Activated CD4-positive, CD25-positive, alpha-beta regulatory T cell treated with anti-CD3 and anti-CD28 coated beads, Interleukin-2, amount 50 U/mL, for 72 hours (primary cell): ENCODE data around the gene GDF7.

ENCODE experiments used
- DNase-seq: peaks from one replicate; pipeline ENCODE4 v3.0.0; 2021

GDF7 gene

GRCh38 chr2:20663196-20664070 is 3.5 kb upstream of the GDF7 start:
- peak; percentile 17 for DNase-seq

DNA sequence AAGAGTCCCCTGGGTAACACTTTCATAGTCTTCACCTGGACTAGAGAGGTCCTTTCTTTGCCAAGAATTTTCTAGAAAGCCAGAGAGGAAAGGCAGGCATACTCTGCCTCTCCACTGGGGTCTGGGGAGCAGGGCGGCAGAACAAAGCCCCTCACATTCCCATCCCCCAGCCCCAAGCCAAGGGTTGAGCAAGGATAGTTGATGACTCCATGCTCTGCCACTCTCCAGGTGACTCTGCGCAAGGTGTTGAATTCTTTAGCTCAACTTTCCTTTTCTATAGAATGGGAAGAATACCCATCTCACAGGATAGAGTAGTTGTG is 2.9 kb upstream of the GDF7 start:
- DNase-seq, result no peak

- no peak for DNase-seq
Measured at GRCh38 chr2:20664431-20665242, 2.3 kb upstream of the GDF7 start.

GRCh38 chr2:20665243-20666004 is 1.5 kb upstream of the GDF7 start:
- DNase-seq, result no peak

DNA sequence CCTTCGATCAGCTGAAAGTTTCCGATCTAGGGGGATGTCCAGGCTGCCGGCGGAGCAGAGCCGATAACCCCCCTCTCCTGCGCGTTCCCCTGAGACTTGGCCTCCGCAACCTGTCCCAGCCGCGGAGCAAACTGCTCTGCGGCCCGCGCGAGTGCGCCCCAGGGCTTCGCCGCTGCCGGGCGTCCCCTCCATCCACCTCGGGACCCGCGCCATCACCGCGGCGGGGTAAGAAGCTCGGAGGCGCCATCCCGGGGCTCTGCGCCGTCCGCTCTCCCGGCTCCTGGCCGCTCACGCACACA is 990 bp upstream of the GDF7 start:
- DNase-seq, result no peak

DNA sequence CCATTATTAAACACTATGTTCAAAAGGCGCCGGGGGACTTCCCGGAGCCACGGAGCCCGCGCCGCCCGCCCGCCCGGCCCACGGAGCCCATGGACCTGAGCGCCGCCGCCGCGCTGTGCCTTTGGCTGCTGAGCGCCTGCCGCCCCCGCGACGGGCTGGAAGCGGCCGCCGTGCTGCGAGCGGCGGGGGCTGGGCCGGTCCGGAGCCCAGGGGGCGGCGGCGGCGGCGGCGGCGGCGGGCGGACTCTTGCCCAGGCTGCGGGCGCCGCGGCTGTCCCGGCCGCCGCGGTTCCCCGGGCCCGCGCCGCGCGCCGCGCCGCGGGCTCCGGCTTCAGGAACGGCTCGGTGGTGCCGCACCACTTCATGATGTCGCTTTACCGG is 197 bp downstream of the GDF7 start:
- no peak for DNase-seq

GRCh38 chr2:20667531-20668401 is 822 bp downstream of the GDF7 start:
- no peak for DNase-seq

DNA sequence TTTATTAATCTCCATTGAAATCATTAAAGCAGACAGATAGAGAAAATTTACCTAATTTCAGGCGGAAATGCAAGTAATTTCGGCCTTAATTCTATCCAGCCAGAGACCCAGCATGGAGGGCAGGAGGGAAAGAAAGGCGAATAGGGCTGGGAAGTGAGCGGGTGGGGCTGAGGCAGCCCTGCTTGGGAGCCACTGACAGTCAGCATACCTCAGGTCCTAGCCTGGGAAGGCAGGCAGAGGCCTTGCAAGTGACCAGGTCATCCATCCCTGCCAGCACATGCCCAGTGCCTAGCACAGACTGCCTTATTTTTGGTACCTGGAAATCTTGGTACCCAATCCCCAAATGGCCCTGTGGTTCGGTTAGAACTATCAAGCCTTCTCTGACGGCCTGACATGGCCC is 1.5 kb downstream of the GDF7 start:
- DNase-seq, result no peak

DNA sequence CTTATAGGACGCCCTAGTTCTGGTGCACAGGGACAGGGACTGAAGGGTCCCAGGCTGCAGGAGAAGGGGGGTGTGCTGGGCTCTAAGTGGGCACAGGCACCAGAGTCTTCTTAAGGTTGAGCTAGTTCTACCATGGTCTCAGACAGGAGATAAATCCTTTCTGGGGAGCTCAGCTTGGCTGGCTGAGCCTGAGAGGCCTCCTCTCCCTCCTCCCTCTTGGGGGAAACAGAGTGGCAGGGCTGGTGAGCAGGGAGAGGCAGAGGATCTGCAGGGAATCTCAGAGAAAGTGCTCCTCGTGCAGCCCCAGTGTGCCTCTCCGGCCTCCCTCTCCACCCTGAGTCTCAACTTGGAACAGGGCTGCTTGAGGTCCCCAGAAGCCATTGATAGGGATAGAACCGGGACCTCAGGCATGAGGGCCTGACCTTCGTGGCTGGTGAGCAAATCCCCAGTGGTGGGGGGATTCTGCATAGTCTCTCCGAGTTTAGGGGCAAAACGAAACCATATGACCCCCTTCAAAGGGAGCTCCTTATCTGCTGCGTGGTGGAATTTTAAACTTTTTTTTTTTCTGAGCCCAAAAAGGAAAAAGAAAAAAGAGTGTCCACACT is 2.0 kb downstream of the GDF7 start:
- DNase-seq, result no peak

DNA sequence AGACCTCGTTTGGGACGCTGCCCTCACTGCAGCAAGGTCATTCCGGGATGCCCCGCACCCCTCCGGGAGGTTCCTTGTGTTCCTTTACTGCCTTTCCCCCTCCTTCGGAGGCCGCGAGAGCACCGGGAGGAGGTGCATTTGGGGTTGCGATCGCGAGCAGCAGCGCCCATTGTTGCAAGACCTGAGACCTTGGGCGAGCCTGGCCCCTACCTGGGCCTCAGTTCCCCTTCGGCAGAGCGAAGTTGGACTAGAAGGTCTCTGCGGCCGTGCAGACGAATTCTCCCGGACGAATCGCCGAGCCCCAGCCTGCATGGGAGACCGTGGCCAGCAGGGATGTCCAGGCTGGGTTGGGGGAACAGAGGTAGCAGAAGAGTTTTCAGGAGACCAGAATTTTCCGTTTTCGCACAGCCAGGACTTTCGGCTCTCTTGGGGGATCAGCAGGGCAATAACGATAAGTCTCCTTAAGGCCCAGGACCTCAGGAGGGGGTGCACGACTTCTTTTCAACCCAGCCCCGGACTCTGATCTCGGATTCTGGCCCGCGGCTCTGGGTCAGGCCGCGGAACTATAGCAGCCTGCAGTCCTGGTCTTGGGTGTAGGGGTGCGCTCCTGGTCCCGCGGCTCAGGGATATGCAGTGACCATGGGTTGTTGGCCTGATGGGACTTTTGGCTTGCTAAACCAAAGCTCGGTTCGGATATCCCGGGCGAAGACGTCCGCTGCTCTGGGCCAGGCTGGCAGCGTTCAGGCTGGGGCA is 2.8 kb downstream of the GDF7 start:
- DNase-seq, result no peak

GRCh38 chr2:20670315-20671035 is 3.5 kb downstream of the GDF7 start:
- DNase-seq, result no peak

- DNase-seq, result no peak
Measured at GRCh38 chr2:20671036-20671735, 4.2 kb downstream of the GDF7 start.

GRCh38 chr2:20671736-20672080 is 4.8 kb downstream of the GDF7 start:
- no peak for DNase-seq

DNA sequence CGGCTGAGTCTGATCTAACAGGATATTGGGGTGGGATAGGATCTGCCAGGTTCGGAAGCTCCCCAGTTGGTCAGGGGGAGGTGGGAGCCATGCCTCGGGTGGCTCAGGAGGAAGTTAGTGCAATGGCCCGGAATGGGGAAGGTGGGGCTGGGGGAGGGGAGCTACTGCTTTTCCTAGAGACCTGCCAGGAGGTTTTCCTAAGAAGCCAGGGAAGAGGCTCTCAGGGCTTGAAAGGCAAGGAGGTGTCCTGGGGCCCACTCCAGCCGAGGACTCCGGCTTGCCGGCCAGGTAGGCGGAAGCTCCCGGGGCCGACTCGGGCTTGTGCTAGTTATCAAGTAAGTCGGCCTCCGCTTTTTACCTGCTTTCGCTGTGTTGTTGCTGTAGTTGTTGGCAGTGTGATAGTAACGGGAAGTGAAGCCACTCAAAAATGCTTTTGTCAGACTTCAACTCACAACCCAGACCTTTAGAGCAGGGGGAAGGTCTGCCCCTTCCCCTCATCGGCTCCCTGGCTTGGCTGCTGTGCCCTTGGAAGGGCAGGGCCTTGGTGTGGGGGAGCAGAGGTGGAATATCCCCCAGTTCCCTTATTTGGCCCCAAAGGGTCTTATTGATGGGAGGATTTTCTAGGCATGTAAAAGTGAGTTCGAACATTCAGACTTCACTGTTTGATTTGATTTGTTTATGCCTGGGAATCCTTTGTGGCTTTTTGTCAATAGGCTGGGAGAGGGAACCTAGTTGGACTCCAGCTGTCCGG is 5.4 kb downstream of the GDF7 start:
- DNase-seq, result no peak

GRCh38 chr2:20673686-20674308 is 6.9 kb downstream of the GDF7 start:
- no peak for DNase-seq

- no peak for DNase-seq
Measured at GRCh38 chr2:20674309-20674965, 7.5 kb downstream of the GDF7 start.

DNA sequence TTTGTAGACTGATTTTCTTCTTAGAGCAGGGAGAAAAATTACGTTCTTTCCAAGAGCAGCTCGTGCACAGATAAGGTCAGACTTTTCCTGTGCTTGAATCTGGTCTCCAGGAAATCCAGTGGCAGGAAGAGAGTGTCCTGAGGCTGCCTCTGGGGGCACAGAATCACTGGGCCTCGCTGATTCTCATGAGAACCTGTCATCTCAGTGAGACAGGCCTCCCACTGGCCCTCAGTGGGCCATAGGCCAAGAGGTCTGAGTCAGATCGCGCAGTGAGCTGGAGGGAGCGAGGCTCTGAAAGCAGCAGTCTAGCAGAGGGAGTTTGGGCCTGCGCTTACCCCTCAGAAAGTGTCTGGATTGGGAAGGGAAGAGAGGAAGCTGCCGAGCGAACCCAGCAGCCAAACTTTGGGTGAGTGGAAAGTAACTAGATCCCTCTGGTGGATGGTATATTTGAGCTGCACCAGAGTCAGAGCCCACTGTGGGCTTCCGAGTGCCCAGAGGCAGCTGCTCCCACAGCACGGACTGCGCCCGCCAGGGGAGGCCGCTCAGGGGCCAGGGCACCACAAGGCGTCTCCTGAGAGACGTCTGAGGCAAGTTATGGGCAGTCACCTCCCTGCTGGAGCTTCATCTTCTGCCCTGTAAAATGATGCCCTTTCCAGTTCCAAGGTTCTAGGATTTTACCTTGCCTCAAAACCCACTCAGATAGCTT is 8.2 kb downstream of the GDF7 start:
- DNase-seq, result no peak
